ENCODE data around the gene TPI1. TPM values are rescaled to one million over a fixed set of nuclear protein-coding genes. Genes with fewer than 3 reads are reported as not detected.

TPI1 gene
- total and polyA plus RNA-seq, 2 of the 8 experiments (the other 6 are each of a cell fraction or from before 2014, with no cell fraction given), result 910 to 3,018 TPM

DNA sequence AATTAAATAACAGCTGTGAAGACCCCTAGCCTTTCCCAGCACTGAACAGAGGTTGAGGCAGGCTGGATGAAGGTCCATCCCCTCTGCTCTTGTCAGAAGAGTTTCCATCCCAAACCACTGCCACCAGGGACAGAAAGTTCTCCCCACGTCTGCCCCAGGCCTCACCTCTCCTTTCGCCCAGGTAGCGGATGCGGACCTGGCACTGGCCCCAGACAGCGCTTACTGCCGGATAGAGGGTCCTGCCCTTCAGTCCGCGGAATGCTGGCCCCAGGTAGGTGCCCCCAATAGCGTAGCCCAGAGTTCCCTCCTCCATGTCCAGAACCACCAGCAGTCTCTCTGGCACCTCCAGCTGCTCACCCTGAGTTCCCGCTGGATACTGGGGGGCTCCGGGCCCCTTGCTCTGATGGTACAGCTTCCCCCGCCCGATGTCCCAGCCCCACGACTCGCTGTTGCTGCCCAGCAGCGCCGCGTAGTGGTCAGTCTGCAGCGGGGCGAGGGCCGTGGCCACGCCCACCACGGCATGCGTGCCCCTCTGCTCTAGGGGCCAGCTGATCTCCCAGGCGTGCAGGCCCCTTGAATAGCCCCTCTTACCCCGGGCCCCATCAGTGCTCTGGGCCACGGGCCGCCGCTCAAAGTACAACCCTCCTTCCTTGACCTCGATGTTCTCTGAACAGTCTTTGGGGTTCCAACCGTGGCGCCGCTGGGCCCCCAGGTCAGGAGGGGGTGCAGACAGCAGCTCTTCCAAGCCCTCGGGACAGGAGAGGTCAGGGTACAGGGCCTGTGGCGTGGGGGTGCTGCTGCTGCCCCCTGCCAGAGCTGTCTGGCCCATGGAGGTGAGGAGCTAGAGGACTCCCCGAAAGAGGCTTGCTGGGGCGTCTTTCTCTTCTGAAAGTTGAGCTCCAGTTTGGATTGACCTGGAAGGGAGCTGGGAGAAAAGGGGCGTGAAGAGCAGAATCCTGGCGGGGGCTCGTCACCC is 5.0 kb downstream of the TPI1 start (continued):
- TF ChIP-seq SRF (IDR thresholded peaks at IDR 0.05; ENCODE audit: low read depth, low read length) (no peak), SP4 (IDR thresholded peaks at IDR 0.05; ENCODE audit: low read length) (peak; percentile 90; the same call in 1 of the 2 replicates), SIRT6 (IDR thresholded peaks at IDR 0.05; ENCODE audit: low read length) (no peak), ZNF274 (IDR thresholded peaks at IDR 0.05; ENCODE audit: borderline replicate concordance, extremely low read depth, low read length) (no peak), JUN (IDR thresholded peaks at IDR 0.05; ENCODE audit: low read depth, low read length) (no peak), RAD21 (IDR thresholded peaks at IDR 0.05 in 1 of 2, conservative IDR thresholded peaks at IDR 0.05 in 1 of 2; ENCODE audit: low read depth in 2 of 2, low read length in 2 of 2) (peak; percentile 50 to 69), ASH2L (IDR thresholded peaks at IDR 0.05; ENCODE audit: low read length) (no peak), GABPA (IDR thresholded peaks at IDR 0.05; ENCODE audit: borderline replicate concordance, insufficient read depth, low read length) (peak; percentile 64; the same call in 1 of the 2 replicates), TBP (IDR thresholded peaks at IDR 0.05; ENCODE audit: low read depth, low read length) (no peak; the same call in 1 of the 2 replicates), MAFK (IDR thresholded peaks at IDR 0.05; ENCODE audit: low read depth, low read length) (no peak), BACH1 (IDR thresholded peaks at IDR 0.05; ENCODE audit: low read length) (no peak), JUND (IDR thresholded peaks at IDR 0.05; ENCODE audit: low read length) (no peak), CREB1 (IDR thresholded peaks at IDR 0.05) (peak; percentile 64)
- TF ChIP-seq, protein P1, sequence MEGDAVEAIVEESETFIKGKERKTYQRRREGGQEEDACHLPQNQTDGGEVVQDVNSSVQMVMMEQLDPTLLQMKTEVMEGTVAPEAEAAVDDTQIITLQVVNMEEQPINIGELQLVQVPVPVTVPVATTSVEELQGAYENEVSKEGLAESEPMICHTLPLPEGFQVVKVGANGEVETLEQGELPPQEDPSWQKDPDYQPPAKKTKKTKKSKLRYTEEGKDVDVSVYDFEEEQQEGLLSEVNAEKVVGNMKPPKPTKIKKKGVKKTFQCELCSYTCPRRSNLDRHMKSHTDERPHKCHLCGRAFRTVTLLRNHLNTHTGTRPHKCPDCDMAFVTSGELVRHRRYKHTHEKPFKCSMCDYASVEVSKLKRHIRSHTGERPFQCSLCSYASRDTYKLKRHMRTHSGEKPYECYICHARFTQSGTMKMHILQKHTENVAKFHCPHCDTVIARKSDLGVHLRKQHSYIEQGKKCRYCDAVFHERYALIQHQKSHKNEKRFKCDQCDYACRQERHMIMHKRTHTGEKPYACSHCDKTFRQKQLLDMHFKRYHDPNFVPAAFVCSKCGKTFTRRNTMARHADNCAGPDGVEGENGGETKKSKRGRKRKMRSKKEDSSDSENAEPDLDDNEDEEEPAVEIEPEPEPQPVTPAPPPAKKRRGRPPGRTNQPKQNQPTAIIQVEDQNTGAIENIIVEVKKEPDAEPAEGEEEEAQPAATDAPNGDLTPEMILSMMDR (IDR thresholded peaks at IDR 0.05; ENCODE audit: control extremely low read depth in 1 of 3, insufficient read depth in 1 of 3, low read depth in 1 of 3, low read length in 3 of 3), result peak in 2 of 3 experiments; percentile 93 to 98; a peak in 3 of 4 replicates
- TF ChIP-seq, protein P2, sequence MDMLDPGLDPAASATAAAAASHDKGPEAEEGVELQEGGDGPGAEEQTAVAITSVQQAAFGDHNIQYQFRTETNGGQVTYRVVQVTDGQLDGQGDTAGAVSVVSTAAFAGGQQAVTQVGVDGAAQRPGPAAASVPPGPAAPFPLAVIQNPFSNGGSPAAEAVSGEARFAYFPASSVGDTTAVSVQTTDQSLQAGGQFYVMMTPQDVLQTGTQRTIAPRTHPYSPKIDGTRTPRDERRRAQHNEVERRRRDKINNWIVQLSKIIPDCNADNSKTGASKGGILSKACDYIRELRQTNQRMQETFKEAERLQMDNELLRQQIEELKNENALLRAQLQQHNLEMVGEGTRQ (IDR thresholded peaks at IDR 0.05; ENCODE audit: low read length), result no peak
- TF ChIP-seq, protein P3, sequence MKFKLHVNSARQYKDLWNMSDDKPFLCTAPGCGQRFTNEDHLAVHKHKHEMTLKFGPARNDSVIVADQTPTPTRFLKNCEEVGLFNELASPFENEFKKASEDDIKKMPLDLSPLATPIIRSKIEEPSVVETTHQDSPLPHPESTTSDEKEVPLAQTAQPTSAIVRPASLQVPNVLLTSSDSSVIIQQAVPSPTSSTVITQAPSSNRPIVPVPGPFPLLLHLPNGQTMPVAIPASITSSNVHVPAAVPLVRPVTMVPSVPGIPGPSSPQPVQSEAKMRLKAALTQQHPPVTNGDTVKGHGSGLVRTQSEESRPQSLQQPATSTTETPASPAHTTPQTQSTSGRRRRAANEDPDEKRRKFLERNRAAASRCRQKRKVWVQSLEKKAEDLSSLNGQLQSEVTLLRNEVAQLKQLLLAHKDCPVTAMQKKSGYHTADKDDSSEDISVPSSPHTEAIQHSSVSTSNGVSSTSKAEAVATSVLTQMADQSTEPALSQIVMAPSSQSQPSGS (IDR thresholded peaks at IDR 0.05; ENCODE audit: low read length), result no peak; the same call in 1 of the 2 replicates
- TF ChIP-seq, protein P4, sequence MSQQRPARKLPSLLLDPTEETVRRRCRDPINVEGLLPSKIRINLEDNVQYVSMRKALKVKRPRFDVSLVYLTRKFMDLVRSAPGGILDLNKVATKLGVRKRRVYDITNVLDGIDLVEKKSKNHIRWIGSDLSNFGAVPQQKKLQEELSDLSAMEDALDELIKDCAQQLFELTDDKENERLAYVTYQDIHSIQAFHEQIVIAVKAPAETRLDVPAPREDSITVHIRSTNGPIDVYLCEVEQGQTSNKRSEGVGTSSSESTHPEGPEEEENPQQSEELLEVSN (IDR thresholded peaks at IDR 0.05), result no peak

Measured in H1 (cell line).